Endothelial cell of umbilical vein (primary cell): ENCODE results near the gene GALNT1. TPM values are rescaled to one million over a fixed set of nuclear protein-coding genes. Genes with fewer than 3 reads are reported as not detected.

Source experiments
- BruUV-seq: library from RNA; stranded (reverse); fragments of 400-500 nt; replicated peaks from 2 replicates; lab custom pipeline; 2021; lab: Mats Ljungman, UMichigan
- CTCF ChIA-PET: fragments of 300-600, 350-600 bp; sonication (Branson Sonifier 250); formaldehyde crosslinking; loops from one replicate; lab custom pipeline; 2021; ENCODE audit warnings: antibody characterized with exemption, inconsistent platforms; lab: Charles Lee
- POLR2A ChIA-PET: fragments of 300-600, 350-600 bp; sonication (Branson Sonifier 250); formaldehyde crosslinking; loops from one replicate; lab custom pipeline; 2021; ENCODE audit warnings: antibody characterized with exemption, inconsistent platforms; lab: Charles Lee
- DNase-seq: peaks from one replicate; pipeline ENCODE4 v3.0.0-alpha.2; 2011; ENCODE audit warnings: low read depth, low spot score
- FAIRE-seq: peaks from 2 replicates; lab custom pipeline; 2011; peaks lifted over from hg19 to GRCh38; lab: Jason Lieb, UNC
- H2AFZ ChIP-seq: 2 replicates; pipeline ENCODE4 v1.6.0; 2012; ENCODE audit warnings: low read depth, low read length, control low read depth, inconsistent platforms
- H3K27ac ChIP-seq: 2 replicates; pipeline ENCODE4 v1.5.1; 2011; ENCODE audit warnings: low read depth, mild to moderate bottlenecking, control low read depth, low read length, moderate library complexity; ENCODE audit not compliant: insufficient read depth
- H3K27me3 ChIP-seq, 2 experiments: 2 replicates each; pipeline versions ENCODE4 v1.6.0 to v1.6.1; 2011; ENCODE audit warnings: low read length in 2 of 2, mixed read lengths in 1 of 2; ENCODE audit not compliant: control insufficient read depth in 2 of 2, insufficient read depth in 2 of 2
- H3K36me3 ChIP-seq, 2 experiments: 2 replicates in 1 of 2; 3 replicates in 1 of 2; pipeline ENCODE4 v1.5.1; 2011; ENCODE audit warnings: low read length in 2 of 2, mild to moderate bottlenecking in 1 of 2, moderate library complexity in 1 of 2; ENCODE audit not compliant: control insufficient read depth in 2 of 2, insufficient read depth in 2 of 2; ENCODE audit errors: extremely low read depth in 1 of 2
- H3K4me1 ChIP-seq: 3 replicates; pipeline ENCODE4 v1.5.1; 2011; ENCODE audit warnings: mild to moderate bottlenecking, low read length; ENCODE audit not compliant: control insufficient read depth, insufficient read depth; ENCODE audit errors: extremely low read depth
- H3K4me2 ChIP-seq: 2 replicates; pipeline ENCODE4 v1.6.1; 2011; ENCODE audit warnings: low read length, control low read depth, mixed read lengths; ENCODE audit not compliant: insufficient read depth
- H3K4me3 ChIP-seq, 3 experiments: fragments of 200-600 bp in 1 of 3; sonication (generic), shearing (Covaris generic) in 1 of 3; replicated peaks in 1 of 3; 2 replicates each; pipeline ENCODE4 v1.5.1; 2011 to 2016; ENCODE audit warnings: control low read depth in 3 of 3, low read length in 3 of 3, mild to moderate bottlenecking in 2 of 3, inconsistent platforms in 1 of 3, low read depth in 1 of 3, moderate library complexity in 1 of 3; ENCODE audit not compliant: insufficient read depth in 1 of 3
- H3K79me2 ChIP-seq: 2 replicates; pipeline ENCODE4 v1.6.0; 2012; ENCODE audit warnings: low read length, inconsistent platforms; ENCODE audit not compliant: control insufficient read depth, insufficient read depth
- H3K9ac ChIP-seq: replicated peaks from 2 replicates; pipeline ENCODE3; 2011; ENCODE audit warnings: low read length, control low read depth; ENCODE audit not compliant: insufficient read depth; ENCODE audit errors: extremely low read depth
- H3K9me1 ChIP-seq: replicated peaks from 3 replicates; pipeline ENCODE4 v1.6.0; 2011; ENCODE audit warnings: mild to moderate bottlenecking, low read length; ENCODE audit not compliant: control insufficient read depth, insufficient read depth; ENCODE audit errors: extremely low read depth
- H3K9me3 ChIP-seq: replicated peaks from 2 replicates; pipeline ENCODE4 v1.5.1; 2012; ENCODE audit warnings: low read length, inconsistent platforms; ENCODE audit not compliant: control insufficient read depth, insufficient read depth
- H4K20me1 ChIP-seq: replicated peaks from 2 replicates; pipeline ENCODE3; 2011; ENCODE audit warnings: mild to moderate bottlenecking, low read length; ENCODE audit not compliant: control insufficient read depth, insufficient read depth; ENCODE audit errors: extremely low read depth
- CTCF ChIP-seq, 2 donors: IDR thresholded peaks; 1 replicate in 1 of 2; 2 replicates in 1 of 2; pipeline ENCODE4 v1.5.1; 2011; ENCODE audit warnings: low read length in 2 of 2, mild to moderate bottlenecking in 2 of 2, moderate library complexity in 2 of 2, control low read depth in 1 of 2, inconsistent platforms in 1 of 2, low read depth in 1 of 2; ENCODE audit not compliant: insufficient read depth in 1 of 2; ENCODE audit errors: extremely low read depth in 1 of 2
- EZH2 ChIP-seq: IDR thresholded peaks from 2 replicates; pipeline ENCODE4 v1.6.1; 2012; ENCODE audit warnings: borderline replicate concordance, low read depth, mild to moderate bottlenecking, moderate library complexity, low read length, inconsistent platforms; ENCODE audit not compliant: severe bottlenecking
- FOS ChIP-seq: IDR thresholded peaks from 2 replicates; pipeline ENCODE4 v1.6.1; 2011; ENCODE audit warnings: mild to moderate bottlenecking, low read length, moderate library complexity, borderline replicate concordance; ENCODE audit not compliant: insufficient read depth
- GATA2 ChIP-seq: IDR thresholded peaks from 2 replicates; pipeline ENCODE4 v1.7.0; 2011; ENCODE audit warnings: low read depth, mild to moderate bottlenecking, moderate library complexity, mixed read lengths, low read length; ENCODE audit not compliant: insufficient read length, insufficient read depth
- JUN ChIP-seq: IDR thresholded peaks from 2 replicates; pipeline ENCODE4 v1.6.1; 2011; ENCODE audit warnings: borderline replicate concordance, low read depth; ENCODE audit not compliant: insufficient read length, insufficient read depth
- MAX ChIP-seq: IDR thresholded peaks from 2 replicates; pipeline ENCODE4 v1.6.1; 2011; ENCODE audit not compliant: insufficient read depth, insufficient read length
- MYC ChIP-seq: IDR thresholded peaks from one replicate; pipeline ENCODE4 v1.6.1; 2011; ENCODE audit warnings: mild to moderate bottlenecking, low read depth, low read length
- POLR2A ChIP-seq: IDR thresholded peaks from 2 replicates; pipeline ENCODE4 v1.6.1; 2012; ENCODE audit warnings: low read depth, mild to moderate bottlenecking, control low read depth, low read length
- POLR2AphosphoS5 ChIP-seq: IDR thresholded peaks from 2 replicates; pipeline ENCODE4 v1.6.1; 2012; ENCODE audit warnings: low read depth, mild to moderate bottlenecking, control low read depth, low read length, moderate library complexity; ENCODE audit not compliant: insufficient read depth
- dilution Hi-C: fragments of 300-500 bp; cut with MboI; formaldehyde crosslinking; loops from one replicate; pipeline ENCODE4 v1.15.0; 2019; ENCODE audit warnings: low sequenced_read_pairs; ENCODE audit not compliant: extremely low pct_ligation_motif_present
- intact Hi-C: fragments of 100-400 bp; cut with micrococcal nuclease; formaldehyde crosslinking; loops from one replicate; pipeline ENCODE4 v1.10.0; 2022
- polyA plus RNA-seq, 4 experiments: library from polyadenylated mRNA; depleted of rRNA in 3 of 4; stranded (reverse) in 3 of 4; unstranded in 1 of 4; fragments of >200 nt; gene quantifications; 2 replicates each; pipeline versions ENCODE4 v1.2.1 to v1.2.3, GENCODE V29; 2011 to 2012; ENCODE audit warnings: missing spikeins in 1 of 4
- total RNA-seq: library from RNA; stranded (reverse); gene quantifications from 2 replicates; pipeline ENCODE4 v1.2.3, GENCODE V29; 2021

GALNT1 gene
- total and polyA plus RNA-seq, 2 donors (not counting 3 experiments of a cell fraction or from before 2014, with no cell fraction given), result 89.9 to 360 TPM

- peaks cover 5 to 7% of the 10 kb centered on the region in 2 experiments for H3K36me3 ChIP-seq
- no peaks in the 10 kb centered on the region for H4K20me1 ChIP-seq
- dilution Hi-C loops, result no loop called here
Measured at GRCh38 chr18:35673682-35674081, 92.1 kb downstream of the GALNT1 start.

More at GRCh38 chr18:35673682-35674081, 92.1 kb downstream of the GALNT1 start:
- no peaks in the 10 kb centered on the region for H3K27me3 ChIP-seq
- DNase-seq, result no peak
- TF ChIP-seq CTCF (IDR thresholded peaks at IDR 0.05; ENCODE audit: extremely low read depth in 1 of 2, insufficient read depth in 1 of 2, low read depth in 1 of 2, low read length in 2 of 2) (no peak), MAX (no peak), GATA2 (no peak), FOS (no peak), POLR2A (no peak), MYC (no peak), EZH2 (no peak), JUN (no peak), POLR2AphosphoS5 (no peak)
- peaks cover 7% of the 10 kb centered on the region for H3K4me1 ChIP-seq
- no peaks in the 10 kb centered on the region for H3K9me1 ChIP-seq
- no peak overlapping the region for H3K4me3 ChIP-seq
- H2AFZ ChIP-seq, result no peak overlapping the region
- H3K4me2 ChIP-seq, result no peak overlapping the region
- intact Hi-C loops, result no loop called here
- ChIA-PET CTCF (no interaction called here), POLR2A (no interaction called here)
- H3K79me2 ChIP-seq, result peaks cover 15% of the 10 kb centered on the region
- no TSS peak for BruUV-seq
- H3K27ac ChIP-seq, result no peak overlapping the region
- no peak overlapping the region for H3K9ac ChIP-seq
- no peak for FAIRE-seq
- H3K9me3 ChIP-seq, result no peaks in the 10 kb centered on the region
